Hepatic stellate cell (primary cell): ENCODE results near the gene MUC20.
"Not testable (repeated sequence)": the region's sequence is repeated elsewhere in the genome, so short reads cannot be mapped to it uniquely, and the experiment has no call there.

Experiments used
- DNase-seq: peaks from one replicate; pipeline ENCODE4 v3.0.0; 2011; ENCODE audit warnings: low spot score

Gene MUC20

GRCh38 chr3:195770841-195771645 is 50.3 kb downstream of the MUC20 start:
- DNase-seq: not testable (repeated sequence)

GRCh38 chr3:195771646-195772300 is 51.0 kb downstream of the MUC20 start:
- DNase-seq: no peak

DNA sequence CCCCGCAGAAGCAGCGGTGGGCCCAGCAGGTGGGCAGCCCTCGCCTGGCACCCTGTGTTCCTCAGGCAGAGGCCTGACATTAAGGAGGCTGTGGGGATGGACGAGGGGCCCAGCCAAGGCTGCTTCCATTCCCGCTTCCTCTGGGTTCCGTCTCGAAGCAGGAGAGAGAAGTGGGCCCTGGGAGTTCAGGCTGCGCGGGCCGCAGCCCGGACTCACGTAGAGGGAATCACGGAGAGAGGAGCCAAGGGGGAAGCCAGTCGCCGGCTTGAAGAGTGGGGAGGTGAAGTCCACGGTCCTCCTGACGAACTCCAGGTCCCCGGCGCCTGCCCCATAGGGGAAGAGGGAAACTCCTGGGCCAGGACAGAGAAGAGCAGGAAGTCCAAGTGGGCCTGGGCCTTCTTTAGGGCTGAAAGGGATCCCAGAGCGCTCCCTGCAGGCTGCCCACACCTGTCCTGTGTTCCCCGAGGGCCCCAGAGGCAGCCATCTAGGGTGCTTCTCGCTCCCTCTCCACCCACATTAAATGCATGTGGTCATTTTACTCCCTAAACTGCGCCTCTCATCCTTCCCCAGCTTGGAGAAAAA is 53.3 kb downstream of the MUC20 start:
- no peak for DNase-seq

DNA sequence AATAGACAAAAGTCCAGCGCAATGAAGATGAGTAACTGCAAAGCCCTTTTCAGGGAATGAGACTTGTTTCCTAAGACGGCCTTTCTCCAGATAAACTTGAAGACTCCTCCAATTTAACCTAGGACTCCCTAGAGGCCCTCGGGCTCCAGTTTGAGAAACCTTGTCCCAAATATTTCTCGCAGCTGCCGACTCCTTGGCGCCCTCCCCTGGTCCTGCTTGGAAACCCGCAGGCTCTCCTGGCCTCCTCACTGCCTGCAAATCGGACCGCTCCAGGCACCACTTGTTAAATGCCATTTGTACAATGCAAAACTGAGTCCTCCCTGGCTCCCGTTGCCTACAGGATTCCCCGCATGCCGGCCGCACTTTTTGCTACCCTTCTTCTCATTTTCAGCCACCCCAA is 54.1 kb downstream of the MUC20 start:
- DNase-seq: no peak

DNA sequence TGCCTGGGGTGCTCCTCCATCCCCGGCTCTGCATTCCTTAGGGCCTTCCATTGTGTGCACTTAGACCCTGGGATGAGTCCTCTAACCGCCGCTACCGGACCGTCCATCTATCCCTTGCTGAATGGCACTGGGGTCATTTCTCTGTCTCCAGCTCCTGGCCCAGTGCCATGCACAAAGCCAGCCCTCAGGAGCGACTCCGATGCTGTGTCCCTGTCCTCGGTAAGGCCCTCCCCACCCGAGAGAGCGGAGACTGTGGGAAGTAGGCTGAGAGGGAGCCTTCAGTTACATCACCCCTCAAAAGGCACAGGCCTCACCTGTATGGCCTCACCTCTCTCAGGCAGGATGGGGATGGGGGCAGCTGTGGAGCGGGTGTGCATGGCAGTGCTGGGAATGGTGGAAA is 57.2 kb downstream of the MUC20 start:
- DNase-seq: no peak

GRCh38 chr3:195781236-195781635 is 60.5 kb downstream of the MUC20 start:
- DNase-seq: not testable (repeated sequence)
